Duodenal mucosa (tissue), 2 donors: ENCODE results near the gene TMEM207.

Source experiments
- H3K27ac ChIP-seq: one replicate; pipeline ENCODE4 v1.7.0; 2013; ENCODE audit warnings: low read depth, low read length
- H3K27me3 ChIP-seq, 2 donors: one replicate each; pipeline ENCODE4 v1.7.0; 2013; ENCODE audit warnings: low read length in 2 of 2, control low read depth in 1 of 2; ENCODE audit not compliant: insufficient read depth in 2 of 2, control insufficient read depth in 1 of 2
- H3K36me3 ChIP-seq, 2 donors: one replicate each; pipeline ENCODE4 v1.7.0; 2013; ENCODE audit warnings: low read length in 2 of 2, control low read depth in 1 of 2; ENCODE audit not compliant: insufficient read depth in 2 of 2, control insufficient read depth in 1 of 2
- H3K4me1 ChIP-seq, 2 donors: one replicate each; pipeline ENCODE4 v1.7.0; 2013; ENCODE audit warnings: low read length in 2 of 2, control low read depth in 1 of 2; ENCODE audit not compliant: insufficient read depth in 2 of 2, control insufficient read depth in 1 of 2
- H3K4me3 ChIP-seq, 2 donors: one replicate each; pipeline ENCODE4 v1.7.0; 2013; ENCODE audit warnings: low read length in 2 of 2, low read depth in 1 of 2
- H3K9ac ChIP-seq, 2 donors: one replicate each; pipeline ENCODE4 v1.7.0; 2013; ENCODE audit warnings: low read length in 2 of 2, low read depth in 1 of 2
- H3K9me3 ChIP-seq, 2 donors: one replicate each; pipeline ENCODE4 v1.7.0; 2013; ENCODE audit warnings: low read length in 2 of 2, control low read depth in 1 of 2; ENCODE audit not compliant: control insufficient read depth in 1 of 2

Gene TMEM207

DNA sequence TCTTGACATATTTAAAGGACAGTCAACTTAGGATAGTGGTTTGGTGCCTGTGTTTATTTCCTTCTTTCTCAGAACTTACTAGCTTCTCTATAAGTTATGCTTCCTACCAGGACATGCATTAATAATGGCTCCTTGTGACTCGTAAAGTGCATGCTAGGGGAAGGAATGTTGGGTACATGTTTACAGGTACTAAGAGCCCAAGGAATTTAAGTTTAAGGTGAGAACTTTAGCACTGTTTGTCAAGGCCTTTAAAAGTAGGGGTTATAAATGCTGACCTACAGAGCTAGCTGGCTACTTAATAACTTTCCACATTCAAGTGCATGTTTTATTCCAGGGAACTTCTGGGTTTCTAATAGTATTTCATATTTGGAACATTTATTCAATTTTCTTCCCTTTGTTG lies at the start of gene TMEM207:
TSS of gene TMEM207 (minus strand) at position 101 of the 400 bp plus-strand sequence. CDS start at position 9, 92 bp downstream.
- no peaks in the 10 kb centered on the region for H3K9me3 ChIP-seq
- no peaks in the 10 kb centered on the region for H3K27me3 ChIP-seq
- no peaks in the 10 kb centered on the region for H3K36me3 ChIP-seq
- no peak within 1 kb of the TSS for H3K9ac ChIP-seq
- no peak within 1 kb of the TSS for H3K27ac ChIP-seq
- H3K4me1 ChIP-seq: no peaks in the 10 kb centered on the region
- no peak within 1 kb of the TSS for H3K4me3 ChIP-seq

DNA sequence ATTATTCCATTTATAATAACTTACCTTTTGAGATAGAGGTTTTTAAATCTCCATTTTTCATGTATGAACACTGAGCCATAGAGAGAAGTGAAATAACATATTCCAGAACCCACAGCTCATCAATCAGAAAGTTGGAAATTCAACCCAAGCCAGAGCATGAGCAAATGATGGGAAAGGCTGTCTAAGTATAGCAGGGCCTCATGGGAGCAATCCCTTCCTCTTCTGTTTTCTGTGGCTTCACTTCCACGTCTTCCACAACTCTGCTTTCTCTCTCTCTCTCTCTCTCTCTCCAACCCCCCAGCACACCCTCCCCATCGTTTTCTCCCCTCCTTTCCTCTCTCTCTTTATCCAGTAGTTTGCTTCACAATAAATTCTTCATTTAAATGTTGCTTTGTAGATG lies 49.4 kb upstream of the TMEM207 start:
- Histone ChIP-seq H3K9me3 (no peaks in the 10 kb centered on the region), H3K4me3 (no peak overlapping the region), H3K27me3 (no peaks in the 10 kb centered on the region)

DNA sequence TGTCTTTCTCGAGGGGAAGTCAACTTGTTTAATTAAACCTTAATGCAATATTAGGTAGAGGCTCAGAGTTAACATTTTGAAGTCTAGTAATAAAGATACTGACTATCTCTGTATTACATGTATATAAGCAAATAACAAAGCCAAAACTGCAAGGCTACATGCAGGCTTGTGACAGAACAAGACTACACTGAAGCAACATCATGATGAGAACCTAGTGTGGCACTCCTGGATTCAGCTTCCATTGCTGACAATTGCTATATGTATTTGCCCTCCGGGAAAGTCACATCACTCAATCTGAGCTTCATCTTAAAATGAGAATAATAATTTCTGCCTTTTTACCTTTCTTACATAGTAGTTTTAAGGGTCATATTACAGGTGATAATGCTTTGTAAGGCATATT lies 48.6 kb upstream of the TMEM207 start:
- Histone ChIP-seq H3K9ac (no peak overlapping the region), H3K4me3 (no peak overlapping the region), H3K36me3 (no peaks in the 10 kb centered on the region), H3K9me3 (no peaks in the 10 kb centered on the region), H3K4me1 (no peaks in the 10 kb centered on the region), H3K27me3 (no peaks in the 10 kb centered on the region), H3K27ac (no peak overlapping the region)

More for the DNA sequence above, 49.4 kb upstream of the TMEM207 start:
- H3K27ac ChIP-seq: no peak overlapping the region
- H3K9ac ChIP-seq: no peak overlapping the region
- no peaks in the 10 kb centered on the region for H3K4me1 ChIP-seq
- no peaks in the 10 kb centered on the region for H3K36me3 ChIP-seq

DNA sequence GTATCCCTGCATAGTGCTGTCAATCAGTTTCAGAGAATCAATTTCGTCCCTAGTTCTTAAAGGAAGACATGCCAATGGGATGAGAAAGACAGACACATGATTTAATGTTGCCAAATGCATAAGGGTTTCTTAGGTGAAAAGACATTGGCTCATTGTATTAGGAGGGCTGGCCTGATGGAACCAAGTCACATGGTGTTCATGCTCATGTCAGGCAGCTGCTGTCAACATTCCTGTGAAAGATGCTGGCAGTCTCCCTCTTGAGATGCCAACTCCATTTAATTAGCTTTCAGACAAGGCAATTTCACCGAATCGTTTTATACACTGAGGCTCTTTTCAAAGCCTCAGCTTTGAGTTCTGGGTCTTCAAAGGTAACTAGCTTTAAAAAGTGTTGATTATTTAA lies 48.1 kb upstream of the TMEM207 start:
- Histone ChIP-seq H3K4me1 (no peaks in the 10 kb centered on the region), H3K4me3 (no peak overlapping the region), H3K27me3 (no peaks in the 10 kb centered on the region), H3K9ac (no peak overlapping the region), H3K9me3 (no peaks in the 10 kb centered on the region), H3K36me3 (no peaks in the 10 kb centered on the region), H3K27ac (no peak overlapping the region)

DNA sequence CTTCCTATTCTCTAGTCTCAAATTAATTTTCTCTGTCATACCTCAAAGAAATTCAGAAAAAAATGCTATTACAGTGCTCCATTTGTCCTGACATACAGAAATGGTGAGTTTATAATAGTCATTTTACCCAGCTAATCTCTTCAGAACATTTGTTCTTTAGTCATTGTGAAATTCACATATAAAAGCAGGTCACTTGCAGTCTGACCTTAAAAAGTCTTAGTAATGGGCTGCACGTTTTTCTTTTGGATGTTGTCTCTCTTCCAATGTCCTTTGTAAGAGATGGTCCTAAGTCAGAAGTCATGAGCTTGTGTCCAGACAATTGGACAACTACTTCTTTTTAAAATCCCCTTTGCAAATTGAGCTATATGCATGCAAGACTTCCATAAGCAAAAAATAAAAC lies 47.2 kb upstream of the TMEM207 start:
- H3K9ac ChIP-seq: no peak overlapping the region
- no peaks in the 10 kb centered on the region for H3K36me3 ChIP-seq
- H3K4me1 ChIP-seq: no peaks in the 10 kb centered on the region
- H3K27ac ChIP-seq: no peak overlapping the region
- no peaks in the 10 kb centered on the region for H3K9me3 ChIP-seq
- H3K27me3 ChIP-seq: no peaks in the 10 kb centered on the region
- no peak overlapping the region for H3K4me3 ChIP-seq

DNA sequence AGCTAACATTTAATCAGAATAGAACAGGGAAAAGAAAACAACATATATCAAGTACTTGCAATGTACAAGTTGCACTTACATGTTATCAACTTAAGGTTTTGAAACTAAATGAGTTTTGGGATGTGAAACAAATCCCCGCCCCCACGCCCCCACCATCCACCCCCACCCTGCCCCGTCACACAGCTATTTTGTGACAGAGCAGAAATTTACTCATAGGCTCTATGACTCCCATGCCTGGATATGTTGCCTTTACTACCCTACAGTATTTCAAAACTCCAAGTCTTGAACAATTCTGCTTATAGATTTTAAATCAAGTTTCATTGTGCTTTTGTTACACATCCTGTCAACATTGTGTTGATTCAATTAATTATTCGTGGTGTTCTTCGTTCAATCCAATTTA lies 46.1 kb upstream of the TMEM207 start:
- no peaks in the 10 kb centered on the region for H3K36me3 ChIP-seq
- H3K9ac ChIP-seq: no peak overlapping the region
- no peaks in the 10 kb centered on the region for H3K4me1 ChIP-seq
- H3K27me3 ChIP-seq: no peaks in the 10 kb centered on the region
- H3K4me3 ChIP-seq: no peak overlapping the region
- H3K27ac ChIP-seq: no peak overlapping the region
- no peaks in the 10 kb centered on the region for H3K9me3 ChIP-seq

DNA sequence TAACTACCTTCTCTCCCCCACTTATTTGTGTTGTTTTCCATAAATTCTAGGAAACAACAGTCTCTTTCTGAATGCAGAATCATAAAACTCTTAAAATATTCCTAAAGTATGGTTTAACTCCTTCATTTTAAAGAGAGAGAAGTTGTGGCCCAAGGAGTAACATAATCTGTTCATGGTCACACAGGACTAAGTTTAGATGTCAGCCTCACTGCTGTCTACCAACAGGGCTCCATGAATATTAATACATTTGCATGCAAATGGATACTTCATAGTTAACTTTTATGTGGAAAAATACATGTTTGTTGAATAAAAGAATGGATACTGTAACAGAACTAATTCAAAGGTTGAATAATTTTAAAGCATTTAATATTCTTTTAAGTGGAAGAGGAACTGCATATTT lies 45.7 kb upstream of the TMEM207 start:
- H3K27me3 ChIP-seq: no peaks in the 10 kb centered on the region
- no peak overlapping the region for H3K9ac ChIP-seq
- H3K36me3 ChIP-seq: no peaks in the 10 kb centered on the region
- H3K4me3 ChIP-seq: no peak overlapping the region
- H3K4me1 ChIP-seq: no peaks in the 10 kb centered on the region
- H3K9me3 ChIP-seq: no peaks in the 10 kb centered on the region
- H3K27ac ChIP-seq: no peak overlapping the region

DNA sequence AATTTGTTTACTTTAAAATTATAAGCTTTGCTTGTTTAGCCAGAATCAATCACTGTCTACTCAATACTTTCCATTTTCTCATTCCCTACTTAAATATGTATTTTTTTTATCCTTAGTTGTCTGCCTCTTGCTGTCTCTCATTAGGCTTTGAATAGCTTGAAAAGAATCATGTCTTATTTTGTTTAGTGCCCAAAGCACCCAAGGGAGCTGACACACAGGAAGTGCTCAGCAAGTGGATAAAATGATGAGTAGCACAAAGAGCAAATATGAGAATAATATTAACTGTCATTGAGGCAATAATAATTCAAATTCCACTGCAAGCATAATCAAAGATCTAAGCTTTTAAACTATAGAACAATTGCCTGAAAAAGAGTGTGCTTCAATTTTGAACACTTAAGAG lies 45.2 kb upstream of the TMEM207 start:
- no peaks in the 10 kb centered on the region for H3K4me1 ChIP-seq

DNA sequence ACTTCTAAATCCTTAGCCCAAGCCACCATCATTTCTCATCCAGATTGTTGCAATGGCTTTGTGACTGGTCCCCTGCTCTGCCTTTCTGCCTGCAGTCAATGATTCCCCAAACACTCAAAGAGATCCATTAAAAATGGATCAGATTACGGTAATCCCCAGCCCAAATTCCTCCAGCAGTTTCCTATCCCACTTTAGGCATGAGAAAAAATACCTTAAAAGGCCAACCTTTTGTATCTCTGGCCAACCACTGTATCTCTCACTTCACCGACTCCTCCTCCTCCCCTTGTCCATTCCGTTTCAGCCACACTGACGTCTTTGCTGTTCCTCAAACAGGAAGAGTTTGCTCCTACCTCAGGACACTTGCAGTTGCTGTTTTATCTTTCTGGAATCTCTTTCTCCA lies 43.3 kb upstream of the TMEM207 start:
- no peak overlapping the region for H3K27ac ChIP-seq
- no peak overlapping the region for H3K4me3 ChIP-seq
- H3K36me3 ChIP-seq: no peaks in the 10 kb centered on the region
- no peaks in the 10 kb centered on the region for H3K4me1 ChIP-seq
- no peak overlapping the region for H3K9ac ChIP-seq
- no peaks in the 10 kb centered on the region for H3K27me3 ChIP-seq
- no peaks in the 10 kb centered on the region for H3K9me3 ChIP-seq

More for the DNA sequence above, 45.2 kb upstream of the TMEM207 start:
- Histone ChIP-seq H3K4me3 (no peak overlapping the region), H3K9ac (no peak overlapping the region), H3K9me3 (no peaks in the 10 kb centered on the region), H3K36me3 (no peaks in the 10 kb centered on the region), H3K27ac (no peak overlapping the region), H3K27me3 (no peaks in the 10 kb centered on the region)

DNA sequence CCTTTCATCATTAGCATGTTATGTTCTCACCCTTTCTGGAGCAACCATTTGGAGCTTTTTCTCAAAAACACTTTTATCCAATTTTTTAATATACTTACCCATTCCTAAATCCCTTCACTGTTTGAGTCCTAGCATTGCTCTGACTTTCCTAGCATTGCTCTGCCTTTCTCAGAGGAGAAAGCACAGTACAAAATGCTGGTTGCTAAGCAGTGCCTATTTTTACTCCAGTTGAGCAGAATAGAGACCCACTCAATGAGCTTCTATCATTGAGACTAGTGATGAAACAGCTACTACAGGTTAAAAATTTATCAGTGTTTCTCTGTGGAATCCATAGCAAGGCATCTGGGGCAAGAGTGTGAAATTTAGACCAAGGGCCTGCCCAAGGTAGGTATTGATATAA lies 42.4 kb upstream of the TMEM207 start:
- H3K9me3 ChIP-seq: no peaks in the 10 kb centered on the region
- no peaks in the 10 kb centered on the region for H3K36me3 ChIP-seq
- no peak overlapping the region for H3K4me3 ChIP-seq
- no peak overlapping the region for H3K27ac ChIP-seq
- no peak overlapping the region for H3K9ac ChIP-seq
- no peaks in the 10 kb centered on the region for H3K27me3 ChIP-seq
- no peaks in the 10 kb centered on the region for H3K4me1 ChIP-seq

DNA sequence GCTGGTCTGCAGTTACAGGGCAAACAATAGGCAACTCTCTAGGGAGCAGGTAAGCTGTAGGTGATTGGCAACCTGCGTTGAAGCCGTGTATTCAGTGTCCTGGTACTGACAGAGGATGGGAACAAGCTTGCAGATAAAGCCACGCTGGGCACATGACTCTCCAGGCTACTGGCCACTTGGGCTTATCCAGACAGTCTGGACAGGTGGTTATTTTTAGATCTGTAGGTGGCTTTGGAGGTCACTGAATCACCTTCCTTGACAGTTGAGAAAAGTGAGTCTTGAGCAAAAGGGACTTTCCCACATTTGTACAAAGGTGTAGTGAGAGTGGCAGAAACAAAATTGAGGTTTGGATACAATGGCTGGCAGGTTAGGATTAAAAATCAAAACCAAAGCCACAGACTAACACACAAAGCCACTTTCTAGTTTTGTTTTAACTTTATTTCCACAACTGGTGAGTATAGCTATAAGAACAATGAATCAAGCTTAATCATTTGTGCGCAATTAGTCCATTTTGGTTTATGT lies 41.9 kb upstream of the TMEM207 start:
- Histone ChIP-seq H3K9ac (no peak overlapping the region), H3K36me3 (no peaks in the 10 kb centered on the region), H3K4me3 (no peak overlapping the region), H3K27ac (no peak overlapping the region), H3K9me3 (no peaks in the 10 kb centered on the region), H3K27me3 (no peaks in the 10 kb centered on the region), H3K4me1 (no peaks in the 10 kb centered on the region)
